HG02623 (cell line): Measurements from ENCODE around the gene NECTIN1.

ENCODE experiments used
- ATAC-seq: cut with Tn5 transposase; IDR thresholded peaks from one replicate; pipeline ENCODE4 v1.9.1; 2021; ENCODE audit warnings: moderate library complexity; ENCODE audit not compliant: unreplicated experiment

Gene NECTIN1

GRCh38 chr11:119645018-119645417 is 84.0 kb downstream of the NECTIN1 start:
- no peak for ATAC-seq

- ATAC-seq: no peak
These were observed 84.5 kb downstream of the NECTIN1 start for GRCh38 chr11:119644502-119644901.

- no peak for ATAC-seq
These were observed 85.1 kb downstream of the NECTIN1 start for GRCh38 chr11:119643876-119644225.

- no peak for ATAC-seq
These were observed 85.7 kb downstream of the NECTIN1 start for GRCh38 chr11:119643212-119643875.

GRCh38 chr11:119641983-119642745 is 86.8 kb downstream of the NECTIN1 start:
- no peak for ATAC-seq

- no peak for ATAC-seq
These were observed 88.5 kb downstream of the NECTIN1 start for GRCh38 chr11:119640541-119640940.

- no peak for ATAC-seq
These were observed 89.3 kb downstream of the NECTIN1 start for GRCh38 chr11:119639642-119640205.

- ATAC-seq: no peak
These were observed 90.1 kb downstream of the NECTIN1 start for GRCh38 chr11:119638851-119639250.

- no peak for ATAC-seq
These were observed 91.5 kb downstream of the NECTIN1 start for GRCh38 chr11:119637481-119637880.

- ATAC-seq: no peak
These were observed 93.2 kb downstream of the NECTIN1 start for GRCh38 chr11:119635776-119636175.

GRCh38 chr11:119635041-119635740 is 93.8 kb downstream of the NECTIN1 start:
- ATAC-seq: no peak

- no peak for ATAC-seq
These were observed 94.7 kb downstream of the NECTIN1 start for GRCh38 chr11:119634301-119634700.

GRCh38 chr11:119629834-119630624 is 99.0 kb downstream of the NECTIN1 start:
- no peak for ATAC-seq

- no peak for ATAC-seq
These were observed 99.9 kb downstream of the NECTIN1 start for GRCh38 chr11:119629085-119629484.

GRCh38 chr11:119627286-119627685 is 101.7 kb downstream of the NECTIN1 start:
- no peak for ATAC-seq

GRCh38 chr11:119626871-119627270 is 102.1 kb downstream of the NECTIN1 start:
- ATAC-seq: no peak

- ATAC-seq: no peak
These were observed 102.7 kb downstream of the NECTIN1 start for GRCh38 chr11:119626197-119626841.

- ATAC-seq: no peak
These were observed 103.6 kb downstream of the NECTIN1 start for GRCh38 chr11:119625206-119625978.

GRCh38 chr11:119624629-119625028 is 104.4 kb downstream of the NECTIN1 start:
- ATAC-seq: no peak
